Measurements from ENCODE around the gene DCAF11.

Gene DCAF11

DNA sequence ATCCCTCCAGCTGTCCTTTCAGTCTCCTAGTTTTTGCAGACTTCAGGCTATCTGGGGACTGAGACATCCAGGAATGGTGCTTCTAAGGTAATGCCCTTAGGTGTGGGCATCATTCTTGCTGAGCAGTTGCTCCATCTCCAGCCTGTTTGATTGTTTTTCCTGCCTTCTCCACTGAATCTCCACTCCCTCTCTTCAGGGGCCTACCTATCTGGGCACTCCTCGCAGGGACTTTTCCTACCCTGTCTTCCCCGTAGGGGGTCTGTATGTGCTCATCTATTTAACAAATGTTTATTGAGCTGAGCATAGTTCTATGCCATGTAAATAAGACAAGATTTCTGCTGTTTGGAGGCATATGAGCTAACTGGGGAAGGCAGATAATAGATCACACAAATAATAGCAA lies 18.4 kb downstream of the DCAF11 start:
- Histone ChIP-seq H2BK120ac (ENCODE audit: low read depth, low read length) (no peak overlapping the region), H3K4me3 (ENCODE audit: insufficient read depth in 1 of 2, low read depth in 1 of 2, low read length in 2 of 2) (no peak overlapping the region), H2AK5ac (ENCODE audit: low read length, severe bottlenecking) (no peak overlapping the region), H3K14ac (ENCODE audit: low read length in 2 of 2) (no peak overlapping the region), H2BK12ac (ENCODE audit: low read length in 2 of 2) (no peak overlapping the region), H3K23ac (ENCODE audit: low read length in 2 of 2) (no peak overlapping the region), H3K79me1 (replicated peaks; ENCODE audit: low read length, poor library complexity, severe bottlenecking) (peaks cover 13% of the 10 kb centered on the region), H4K8ac (ENCODE audit: low read length) (no peak overlapping the region), H2BK15ac (ENCODE audit: low read depth, poor library complexity, severe bottlenecking) (no peak overlapping the region), H2AFZ (ENCODE audit: low read depth, low read length) (no peak overlapping the region), H3K4me1 (ENCODE audit: control insufficient read depth, insufficient read depth, low read depth, low read length) (peaks cover 13% of the 10 kb centered on the region), H3K27ac (ENCODE audit: low read length, poor library complexity, severe bottlenecking) (no peak overlapping the region), H4K91ac (ENCODE audit: low read length) (no peak overlapping the region), H3K4me2 (ENCODE audit: low read length, poor library complexity, severe bottlenecking) (no peak overlapping the region), H2BK5ac (ENCODE audit: low read depth, low read length, poor library complexity, severe bottlenecking) (no peak overlapping the region), H3K4ac (ENCODE audit: low read depth in 1 of 2, low read length in 2 of 2) (no peak overlapping the region), H3K9ac (ENCODE audit: low read length) (no peak overlapping the region), H3K18ac (ENCODE audit: low read depth in 1 of 2, low read length in 2 of 2) (no peak overlapping the region), H3K9me3 (ENCODE audit: control insufficient read depth, low read length) (no peaks in the 10 kb centered on the region), H3K27me3 (ENCODE audit: control insufficient read depth in 1 of 2, insufficient read depth in 1 of 2, low read length in 2 of 2) (no peaks in the 10 kb centered on the region), H3K36me3 (ENCODE audit: control insufficient read depth in 1 of 2, insufficient read depth in 2 of 2, low read depth in 1 of 2, low read length in 2 of 2) (peaks cover 8 to 18% of the 10 kb centered on the region in 2 experiments)
- WGBS: 100% methylated on average over 1 of the region's 2 CpGs
- no peak for DNase-seq

DNA sequence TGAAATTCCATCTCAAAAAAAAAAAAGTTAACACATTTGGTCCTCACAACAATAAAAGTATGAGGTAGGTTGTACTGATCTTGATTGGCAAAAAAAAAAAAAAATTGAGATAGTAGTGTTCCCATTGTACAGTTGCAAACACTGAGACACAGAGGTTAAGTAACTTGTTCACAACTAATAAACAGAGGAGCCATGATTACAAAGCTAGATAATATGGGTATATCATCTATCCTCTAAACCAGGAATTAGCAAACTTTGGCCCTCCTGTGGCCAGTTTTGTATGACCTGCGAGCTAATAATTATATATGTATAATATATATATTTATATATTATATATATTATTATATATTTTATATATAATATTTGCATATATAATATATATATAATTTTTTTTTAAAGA lies 19.2 kb downstream of the DCAF11 start:
- Histone ChIP-seq H3K9me3 (ENCODE audit: control insufficient read depth, low read length) (no peaks in the 10 kb centered on the region), H3K4ac (ENCODE audit: low read depth in 1 of 2, low read length in 2 of 2) (no peak overlapping the region), H2BK12ac (ENCODE audit: low read length in 2 of 2) (no peak overlapping the region), H4K8ac (ENCODE audit: low read length) (no peak overlapping the region), H3K27me3 (ENCODE audit: control insufficient read depth in 1 of 2, insufficient read depth in 1 of 2, low read length in 2 of 2) (no peaks in the 10 kb centered on the region), H3K4me1 (ENCODE audit: control insufficient read depth, insufficient read depth, low read depth, low read length) (peaks cover 13% of the 10 kb centered on the region), H3K36me3 (ENCODE audit: control insufficient read depth in 1 of 2, insufficient read depth in 2 of 2, low read depth in 1 of 2, low read length in 2 of 2) (peaks cover 16 to 25% of the 10 kb centered on the region in 2 experiments), H3K23ac (ENCODE audit: low read length in 2 of 2) (no peak overlapping the region), H2BK120ac (ENCODE audit: low read depth, low read length) (no peak overlapping the region), H3K18ac (ENCODE audit: low read depth in 1 of 2, low read length in 2 of 2) (no peak overlapping the region), H3K4me2 (ENCODE audit: low read length, poor library complexity, severe bottlenecking) (no peak overlapping the region), H2BK5ac (ENCODE audit: low read depth, low read length, poor library complexity, severe bottlenecking) (no peak overlapping the region), H2AFZ (ENCODE audit: low read depth, low read length) (no peak overlapping the region), H3K27ac (ENCODE audit: low read length, poor library complexity, severe bottlenecking) (no peak overlapping the region), H4K91ac (ENCODE audit: low read length) (no peak overlapping the region), H3K79me1 (replicated peaks; ENCODE audit: low read length, poor library complexity, severe bottlenecking) (peaks cover 18% of the 10 kb centered on the region), H2BK15ac (ENCODE audit: low read depth, poor library complexity, severe bottlenecking) (no peak overlapping the region), H3K4me3 (ENCODE audit: insufficient read depth in 1 of 2, low read depth in 1 of 2, low read length in 2 of 2) (no peak overlapping the region), H3K14ac (ENCODE audit: low read length in 2 of 2) (no peak overlapping the region), H3K9ac (ENCODE audit: low read length) (no peak overlapping the region), H2AK5ac (ENCODE audit: low read length, severe bottlenecking) (no peak overlapping the region)
- no CpG with 5 or more reads among the region's 1 CpG for WGBS
- DNase-seq: no peak

DNA sequence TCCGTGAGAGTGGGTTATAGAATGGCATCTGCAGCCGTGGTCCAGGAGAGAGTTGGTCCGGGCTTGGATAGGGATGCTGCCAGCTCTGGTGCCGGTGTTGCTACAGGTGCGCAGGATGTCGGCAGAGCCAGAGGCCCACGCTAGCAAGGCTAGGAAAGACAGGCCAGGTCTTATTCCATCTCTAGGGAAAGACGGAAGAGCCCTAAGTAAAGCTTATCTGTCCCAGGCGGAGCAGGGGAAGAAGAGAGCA lies 20.9 kb downstream of the DCAF11 start:
- H4K91ac ChIP-seq (ENCODE audit: low read length): no peak overlapping the region
- peaks cover 26% of the 10 kb centered on the region for H3K79me1 ChIP-seq (replicated peaks; ENCODE audit: low read length, poor library complexity, severe bottlenecking)
- H2BK12ac ChIP-seq (ENCODE audit: low read length in 2 of 2): peak overlapping the region in 1 of 2 experiments; percentile 81
- WGBS: 33% methylated on average over 9 of the region's 9 CpGs
- no peak overlapping the region for H2BK120ac ChIP-seq (ENCODE audit: low read depth, low read length)
- peak overlapping the region; percentile 81 to 91 for H3K4me3 ChIP-seq (ENCODE audit: insufficient read depth in 1 of 2, low read depth in 1 of 2, low read length in 2 of 2)
- H3K27me3 ChIP-seq (ENCODE audit: control insufficient read depth in 1 of 2, insufficient read depth in 1 of 2, low read length in 2 of 2): no peaks in the 10 kb centered on the region
- no peak overlapping the region for H3K14ac ChIP-seq (ENCODE audit: low read length in 2 of 2)
- no peak for DNase-seq
- peak overlapping the region; percentile 86 for H2AFZ ChIP-seq (ENCODE audit: low read depth, low read length)
- peaks cover 27 to 34% of the 10 kb centered on the region in 2 experiments for H3K36me3 ChIP-seq (ENCODE audit: control insufficient read depth in 1 of 2, insufficient read depth in 2 of 2, low read depth in 1 of 2, low read length in 2 of 2)
- no peaks in the 10 kb centered on the region for H3K9me3 ChIP-seq (ENCODE audit: control insufficient read depth, low read length)
- H2BK5ac ChIP-seq (ENCODE audit: low read depth, low read length, poor library complexity, severe bottlenecking): no peak overlapping the region
- H2AK5ac ChIP-seq (ENCODE audit: low read length, severe bottlenecking): no peak overlapping the region
- no peak overlapping the region for H3K4ac ChIP-seq (ENCODE audit: low read depth in 1 of 2, low read length in 2 of 2)
- H3K4me2 ChIP-seq (ENCODE audit: low read length, poor library complexity, severe bottlenecking): peak overlapping the region; percentile 76
- peaks cover 19% of the 10 kb centered on the region for H3K4me1 ChIP-seq (ENCODE audit: control insufficient read depth, insufficient read depth, low read depth, low read length)
- peak overlapping the region; percentile 68 for H3K9ac ChIP-seq (ENCODE audit: low read length)
- peak overlapping the region; percentile 38 to 46 for H3K18ac ChIP-seq (ENCODE audit: low read depth in 1 of 2, low read length in 2 of 2)
- H3K27ac ChIP-seq (ENCODE audit: low read length, poor library complexity, severe bottlenecking): peak overlapping the region; percentile 4
- no peak overlapping the region for H2BK15ac ChIP-seq (ENCODE audit: low read depth, poor library complexity, severe bottlenecking)
- H4K8ac ChIP-seq (ENCODE audit: low read length): peak overlapping the region; percentile 43
- no peak overlapping the region for H3K23ac ChIP-seq (ENCODE audit: low read length in 2 of 2)

DNA sequence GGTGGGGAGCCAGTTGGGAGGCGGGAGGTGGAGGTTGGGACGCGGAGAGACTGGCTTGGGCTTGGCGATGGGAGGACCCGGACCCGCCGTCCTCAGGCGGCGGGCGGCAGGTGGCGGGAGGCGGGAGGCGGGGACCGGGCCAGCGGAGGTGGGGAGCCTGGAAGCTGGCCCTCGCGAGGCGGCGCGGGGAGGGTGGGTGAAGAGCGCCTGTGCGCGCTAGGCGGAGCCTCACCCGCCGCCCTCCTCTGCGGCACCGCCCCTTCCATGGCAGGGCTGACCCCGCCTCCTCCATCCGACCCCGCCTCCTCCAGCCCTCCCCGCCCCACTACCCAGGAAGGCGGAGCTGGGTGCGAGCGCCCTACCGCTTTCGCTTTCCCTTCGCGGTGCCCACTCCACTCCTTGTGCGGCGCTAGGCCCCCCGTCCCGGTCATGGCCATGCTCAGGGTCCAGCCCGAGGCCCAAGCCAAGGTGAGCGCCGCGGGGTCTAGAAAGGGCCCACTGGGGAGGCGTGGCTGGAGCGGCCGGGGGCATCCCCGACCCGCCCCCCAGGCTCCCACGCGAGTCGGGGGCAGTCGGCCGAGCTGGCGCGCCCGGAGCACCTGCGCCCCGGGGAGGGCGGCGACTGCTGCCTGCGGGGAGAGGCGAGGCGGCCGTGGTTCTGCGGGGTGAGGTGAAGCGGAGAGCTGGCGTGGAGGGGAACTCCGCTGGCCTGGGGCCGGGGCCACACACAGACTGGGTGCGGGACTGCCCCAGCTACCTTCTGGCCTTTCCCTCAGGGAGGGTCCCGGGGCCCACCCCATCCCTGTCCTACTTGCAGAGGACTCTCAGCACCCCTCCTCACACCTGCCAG lies 21.5 kb downstream of the DCAF11 start, which contains the start of gene PSME1:
Gene PSME1, plus strand, starts transcription at position 361 of the 850 bp plus-strand sequence. Its CDS starts 69 bp downstream, at position 430.
- no peak within 1 kb of the TSS for H2AK5ac ChIP-seq (ENCODE audit: low read length, severe bottlenecking)
- peak within 1 kb of the TSS; percentile 1 for H2BK120ac ChIP-seq (ENCODE audit: low read depth, low read length)
- DNase-seq: peak; percentile 91
- no peak within 1 kb of the TSS for H2BK15ac ChIP-seq (ENCODE audit: low read depth, poor library complexity, severe bottlenecking)
- peak within 1 kb of the TSS in 1 of 2 experiments; percentile 94 for H3K23ac ChIP-seq (ENCODE audit: low read length in 2 of 2)
- peak within 1 kb of the TSS; percentile 38 to 92 for H3K18ac ChIP-seq (ENCODE audit: low read depth in 1 of 2, low read length in 2 of 2)
- peak within 1 kb of the TSS; percentile 86 for H2AFZ ChIP-seq (ENCODE audit: low read depth, low read length)
- no peak within 1 kb of the TSS for H2BK5ac ChIP-seq (ENCODE audit: low read depth, low read length, poor library complexity, severe bottlenecking)
- 1% methylated on average over 58 of the region's 75 CpGs for WGBS
- peaks cover 19% of the 10 kb centered on the region for H3K4me1 ChIP-seq (ENCODE audit: control insufficient read depth, insufficient read depth, low read depth, low read length)
- H3K4me3 ChIP-seq (ENCODE audit: insufficient read depth in 1 of 2, low read depth in 1 of 2, low read length in 2 of 2): peak within 1 kb of the TSS; percentile 81 to 91
- peak within 1 kb of the TSS; percentile 22 for H4K91ac ChIP-seq (ENCODE audit: low read length)
- peak within 1 kb of the TSS; percentile 4 for H3K27ac ChIP-seq (ENCODE audit: low read length, poor library complexity, severe bottlenecking)
- peaks cover 26% of the 10 kb centered on the region for H3K79me1 ChIP-seq (replicated peaks; ENCODE audit: low read length, poor library complexity, severe bottlenecking)
- peak within 1 kb of the TSS in 1 of 2 experiments; percentile 94 for H3K4ac ChIP-seq (ENCODE audit: low read depth in 1 of 2, low read length in 2 of 2)
- H2BK12ac ChIP-seq (ENCODE audit: low read length in 2 of 2): peak within 1 kb of the TSS in 1 of 2 experiments; percentile 84
- no peaks in the 10 kb centered on the region for H3K9me3 ChIP-seq (ENCODE audit: control insufficient read depth, low read length)
- peak within 1 kb of the TSS; percentile 88 for H3K9ac ChIP-seq (ENCODE audit: low read length)
- no peaks in the 10 kb centered on the region for H3K27me3 ChIP-seq (ENCODE audit: control insufficient read depth in 1 of 2, insufficient read depth in 1 of 2, low read length in 2 of 2)
- H3K4me2 ChIP-seq (ENCODE audit: low read length, poor library complexity, severe bottlenecking): peak within 1 kb of the TSS; percentile 79
- H4K8ac ChIP-seq (ENCODE audit: low read length): peak within 1 kb of the TSS; percentile 86
- peaks cover 27 to 34% of the 10 kb centered on the region in 2 experiments for H3K36me3 ChIP-seq (ENCODE audit: control insufficient read depth in 1 of 2, insufficient read depth in 2 of 2, low read depth in 1 of 2, low read length in 2 of 2)
- H3K14ac ChIP-seq (ENCODE audit: low read length in 2 of 2): peak within 1 kb of the TSS in 1 of 2 experiments; percentile 93

All from mesenchymal stem cell (in vitro differentiated cells and primary cell).